ENCODE data around the gene LRP11. TPM values are rescaled to one million over a fixed set of nuclear protein-coding genes. Genes with fewer than 3 reads are reported as not detected.

LRP11 gene
- total and polyA plus RNA-seq, 2 experiments from 2014 or later, result 33.6 to 35.4 TPM

DNA sequence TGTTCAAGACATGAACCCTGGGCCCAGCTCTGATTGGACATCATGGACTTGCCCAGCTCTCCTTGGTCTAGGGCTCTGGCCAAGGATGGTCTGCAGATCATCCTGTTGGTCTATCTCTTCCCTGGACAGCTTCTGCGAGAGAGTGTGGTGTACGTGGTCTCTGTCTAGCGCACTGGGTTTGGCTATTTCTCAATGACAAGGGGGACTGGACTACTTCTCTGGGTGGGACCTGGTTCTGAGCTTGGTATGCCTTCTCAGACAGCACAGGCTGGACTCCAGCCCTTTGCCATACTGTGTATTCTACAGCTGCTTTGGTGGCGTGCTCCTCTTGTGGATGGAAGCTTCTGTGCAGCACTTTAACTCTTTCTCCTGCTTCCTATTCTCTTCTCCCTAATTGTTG is 42.2 kb upstream of the LRP11 start:
- H3K9me2 ChIP-seq (replicated peaks; ENCODE audit: insufficient read depth), result no peaks in the 10 kb centered on the region
- DNase-seq (ENCODE audit: low spot score), result no peak
- no peaks in the 10 kb centered on the region for H3K9me3 ChIP-seq (ENCODE audit: low read depth)
- H4K20me1 ChIP-seq (ENCODE audit: insufficient read depth, poor library complexity, severe bottlenecking), result no peaks in the 10 kb centered on the region
- no peak overlapping the region for H3K4me2 ChIP-seq
- no peaks in the 10 kb centered on the region for H3K4me1 ChIP-seq (ENCODE audit: insufficient read depth)
- TF ChIP-seq EZH2phosphoT487 (IDR thresholded peaks at IDR 0.05; ENCODE audit: low read depth, severe bottlenecking, unreplicated experiment) (no peak), EZH2 (IDR thresholded peaks at IDR 0.05; ENCODE audit: borderline replicate concordance) (no peak)
- TF ChIP-seq, protein P1, sequence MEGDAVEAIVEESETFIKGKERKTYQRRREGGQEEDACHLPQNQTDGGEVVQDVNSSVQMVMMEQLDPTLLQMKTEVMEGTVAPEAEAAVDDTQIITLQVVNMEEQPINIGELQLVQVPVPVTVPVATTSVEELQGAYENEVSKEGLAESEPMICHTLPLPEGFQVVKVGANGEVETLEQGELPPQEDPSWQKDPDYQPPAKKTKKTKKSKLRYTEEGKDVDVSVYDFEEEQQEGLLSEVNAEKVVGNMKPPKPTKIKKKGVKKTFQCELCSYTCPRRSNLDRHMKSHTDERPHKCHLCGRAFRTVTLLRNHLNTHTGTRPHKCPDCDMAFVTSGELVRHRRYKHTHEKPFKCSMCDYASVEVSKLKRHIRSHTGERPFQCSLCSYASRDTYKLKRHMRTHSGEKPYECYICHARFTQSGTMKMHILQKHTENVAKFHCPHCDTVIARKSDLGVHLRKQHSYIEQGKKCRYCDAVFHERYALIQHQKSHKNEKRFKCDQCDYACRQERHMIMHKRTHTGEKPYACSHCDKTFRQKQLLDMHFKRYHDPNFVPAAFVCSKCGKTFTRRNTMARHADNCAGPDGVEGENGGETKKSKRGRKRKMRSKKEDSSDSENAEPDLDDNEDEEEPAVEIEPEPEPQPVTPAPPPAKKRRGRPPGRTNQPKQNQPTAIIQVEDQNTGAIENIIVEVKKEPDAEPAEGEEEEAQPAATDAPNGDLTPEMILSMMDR (IDR thresholded peaks at IDR 0.05; ENCODE audit: poor library complexity), result no peak
- H3K79me2 ChIP-seq, result no peaks in the 10 kb centered on the region
- H2AFZ ChIP-seq, result no peak overlapping the region
- no peak overlapping the region for H3K4me3 ChIP-seq
- H3K27ac ChIP-seq, result no peak overlapping the region
- H3K27me3 ChIP-seq, result no peaks in the 10 kb centered on the region
- 98% methylated on average over 4 of the region's 4 CpGs for whole genome bisulfite sequencing (ENCODE audit: low lambda C conversion rate, missing lambda C conversion rate)
- H3K36me3 ChIP-seq (replicated peaks; ENCODE audit: insufficient read depth, low read depth), result no peaks in the 10 kb centered on the region

DNA sequence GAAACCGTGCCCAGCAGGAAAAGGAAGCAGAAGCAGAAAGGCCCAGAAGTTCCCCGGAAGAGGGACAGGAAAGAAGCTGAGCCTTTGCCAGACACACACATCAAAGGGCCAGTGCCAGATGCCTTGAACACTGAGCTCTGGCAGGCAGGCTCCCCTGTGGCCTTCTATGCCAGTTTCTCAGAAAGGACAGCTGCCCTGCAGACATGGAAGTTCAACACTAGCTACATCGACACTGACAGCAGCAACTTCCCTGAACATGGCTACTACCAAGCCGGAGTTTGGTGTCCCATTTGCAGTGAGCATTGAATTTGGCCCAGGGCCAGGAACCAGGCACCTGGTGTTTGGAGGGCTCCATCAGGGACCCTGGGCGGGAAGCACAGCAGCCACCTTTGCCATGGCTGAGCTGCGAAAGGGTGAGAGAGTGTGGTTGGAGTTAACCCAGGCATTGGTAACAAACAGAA is 41.8 kb upstream of the LRP11 start:
- Histone ChIP-seq H3K9me3 (ENCODE audit: low read depth) (no peaks in the 10 kb centered on the region), H3K27ac (no peak overlapping the region), H2AFZ (no peak overlapping the region), H3K4me1 (ENCODE audit: insufficient read depth) (no peaks in the 10 kb centered on the region), H3K4me3 (no peak overlapping the region), H4K20me1 (ENCODE audit: insufficient read depth, poor library complexity, severe bottlenecking) (no peaks in the 10 kb centered on the region), H3K79me2 (no peaks in the 10 kb centered on the region), H3K27me3 (no peaks in the 10 kb centered on the region), H3K9me2 (replicated peaks; ENCODE audit: insufficient read depth) (no peaks in the 10 kb centered on the region), H3K36me3 (replicated peaks; ENCODE audit: insufficient read depth, low read depth) (no peaks in the 10 kb centered on the region), H3K4me2 (no peak overlapping the region)
- no peak for TF ChIP-seq EZH2phosphoT487 (IDR thresholded peaks at IDR 0.05; ENCODE audit: low read depth, severe bottlenecking, unreplicated experiment)
- no peak for TF ChIP-seq EZH2 (IDR thresholded peaks at IDR 0.05; ENCODE audit: borderline replicate concordance)
- TF ChIP-seq, protein P1 (IDR thresholded peaks at IDR 0.05; ENCODE audit: poor library complexity), result no peak
- WGBS (ENCODE audit: low lambda C conversion rate, missing lambda C conversion rate), result 87% methylated on average over 6 of the region's 6 CpGs
- no peak for DNase-seq (ENCODE audit: low spot score)

- TF ChIP-seq, protein P1 (IDR thresholded peaks at IDR 0.05; ENCODE audit: poor library complexity), result no peak
- TF ChIP-seq EZH2 (IDR thresholded peaks at IDR 0.05; ENCODE audit: borderline replicate concordance), result no peak
- no peak for TF ChIP-seq EZH2phosphoT487 (IDR thresholded peaks at IDR 0.05; ENCODE audit: low read depth, severe bottlenecking, unreplicated experiment)
- Histone ChIP-seq H3K4me1 (ENCODE audit: insufficient read depth) (no peaks in the 10 kb centered on the region), H2AFZ (no peak overlapping the region), H3K4me3 (no peak overlapping the region), H3K4me2 (no peak overlapping the region), H3K9me2 (replicated peaks; ENCODE audit: insufficient read depth) (no peaks in the 10 kb centered on the region), H3K9me3 (ENCODE audit: low read depth) (no peaks in the 10 kb centered on the region), H3K79me2 (no peaks in the 10 kb centered on the region), H3K27me3 (no peaks in the 10 kb centered on the region), H4K20me1 (ENCODE audit: insufficient read depth, poor library complexity, severe bottlenecking) (no peaks in the 10 kb centered on the region), H3K36me3 (replicated peaks; ENCODE audit: insufficient read depth, low read depth) (no peaks in the 10 kb centered on the region), H3K27ac (no peak overlapping the region)
- DNase-seq (ENCODE audit: low spot score), result no peak
- WGBS (ENCODE audit: low lambda C conversion rate, missing lambda C conversion rate), result 95% methylated on average over 15 of the region's 18 CpGs
Measured at GRCh38 chr6:149905371-149905910, 41.3 kb upstream of the LRP11 start.

All from hepatocyte (in vitro differentiated cells).